OCI-LY1 (cell line): ENCODE results near the gene METTL8.

Source experiments
- H2AFZ ChIP-seq: fragments of 200-600 bp; sonication (generic), shearing (Covaris generic); 2 replicates; pipeline ENCODE4 v1.6.0; 2014; ENCODE audit warnings: antibody characterized with exemption, mild to moderate bottlenecking, low read length
- H3F3A ChIP-seq: fragments of 200-600 bp; sonication (generic), shearing (Covaris generic); 2 replicates; pipeline ENCODE4 v1.6.0; 2014; ENCODE audit warnings: mild to moderate bottlenecking, antibody characterized with exemption, low read length, moderate library complexity; ENCODE audit not compliant: insufficient read depth
- H3K27ac ChIP-seq: fragments of 200-600 bp; sonication (generic); 2 replicates; pipeline ENCODE4 v1.5.1; 2014; ENCODE audit warnings: low read length, mixed run types, mild to moderate bottlenecking, low read depth; ENCODE audit not compliant: poor library complexity, severe bottlenecking
- H3K27me3 ChIP-seq: fragments of 200-600 bp; sonication (generic); 2 replicates; pipeline ENCODE4 v1.6.0; 2014; ENCODE audit warnings: antibody characterized with exemption, mild to moderate bottlenecking, low read length, moderate library complexity; ENCODE audit not compliant: insufficient read depth
- H3K36me3 ChIP-seq: fragments of 200-600 bp; sonication (generic); 2 replicates; pipeline ENCODE4 v1.6.1; 2014; ENCODE audit warnings: mild to moderate bottlenecking, antibody characterized with exemption, low read length, moderate library complexity, mixed read lengths; ENCODE audit not compliant: insufficient read depth
- H3K4me1 ChIP-seq: fragments of 200-600 bp; sonication (generic); 2 replicates; pipeline ENCODE4 v1.5.1; 2014; ENCODE audit warnings: mild to moderate bottlenecking, low read length, moderate library complexity; ENCODE audit not compliant: insufficient read depth, severe bottlenecking
- H3K4me2 ChIP-seq: fragments of 200-600 bp; sonication (generic), shearing (Covaris generic); 2 replicates; pipeline ENCODE4 v1.6.1; 2014; ENCODE audit warnings: low read length
- H3K4me3 ChIP-seq: fragments of 200-600 bp; sonication (generic); 2 replicates; pipeline ENCODE4 v1.5.1; 2014; ENCODE audit warnings: low read length, low read depth, mild to moderate bottlenecking, mixed read lengths; ENCODE audit not compliant: poor library complexity, severe bottlenecking
- H3K79me2 ChIP-seq: fragments of 200-600 bp; shearing (Covaris generic); 2 replicates; pipeline ENCODE4 v1.6.1; 2016; ENCODE audit warnings: mixed run types, low read length, mixed read lengths; ENCODE audit not compliant: insufficient read depth
- H3K9ac ChIP-seq: fragments of 200-600 bp; sonication (generic), shearing (Covaris generic); 2 replicates; pipeline ENCODE4 v1.6.1; 2014; ENCODE audit warnings: mild to moderate bottlenecking, low read length, mixed read lengths
- H3K9me2 ChIP-seq: fragments of 200-600 bp; sonication (generic), shearing (Covaris generic); 2 replicates; pipeline ENCODE4 v1.6.1; 2014; ENCODE audit warnings: low read depth, mild to moderate bottlenecking, low read length, mixed read lengths
- H3K9me3 ChIP-seq: fragments of 200-600 bp; shearing (Covaris generic); 2 replicates; pipeline ENCODE4 v1.6.1; 2014; ENCODE audit warnings: low read length, mixed read lengths
- H4K20me1 ChIP-seq: fragments of 200-600 bp; sonication (generic), shearing (Covaris generic); 2 replicates; pipeline ENCODE4 v1.6.0; 2016; ENCODE audit warnings: mild to moderate bottlenecking, low read length; ENCODE audit not compliant: insufficient read depth
- CTCF ChIP-seq: fragments of 200-600 bp; sonication (generic), shearing (Covaris generic); IDR thresholded peaks from 2 replicates; pipeline ENCODE4 v1.5.1; 2017; ENCODE audit warnings: mild to moderate bottlenecking, antibody characterized with exemption, low read length, moderate library complexity, mixed read lengths
- EZH2 ChIP-seq: fragments of 200-600 bp; sonication (generic), shearing (Covaris generic); IDR thresholded peaks from 2 replicates; pipeline ENCODE4 v1.8.0; 2017; ENCODE audit warnings: borderline replicate concordance, mixed run types, mild to moderate bottlenecking, antibody characterized with exemption, low read length, moderate library complexity, mixed read lengths

Gene METTL8

GRCh38 chr2:171365778-171366177, 68.0 kb downstream of the METTL8 start:
- peaks cover 4% of the 10 kb centered on the region; the same call in 1 of the 2 replicates for H3K9me3 ChIP-seq
- TF ChIP-seq CTCF (no peak), EZH2 (no peak)
- H3K4me3 ChIP-seq, result no peak overlapping the region
- H3K36me3 ChIP-seq, result no peaks in the 10 kb centered on the region
- H3K27ac ChIP-seq, result no peak overlapping the region
- no peak overlapping the region for H2AFZ ChIP-seq
- H3K9ac ChIP-seq, result no peak overlapping the region
- H3K79me2 ChIP-seq, result no peaks in the 10 kb centered on the region
- peaks cover 12% of the 10 kb centered on the region for H3K4me1 ChIP-seq
- no peak overlapping the region for H3K4me2 ChIP-seq
- H3F3A ChIP-seq, result no peaks in the 10 kb centered on the region
- no peaks in the 10 kb centered on the region for H4K20me1 ChIP-seq
- H3K27me3 ChIP-seq, result no peaks in the 10 kb centered on the region
- no peaks in the 10 kb centered on the region for H3K9me2 ChIP-seq

- no peak overlapping the region for H3K4me3 ChIP-seq
- no peaks in the 10 kb centered on the region for H3K9me2 ChIP-seq
- H3K9ac ChIP-seq, result no peak overlapping the region
- no peaks in the 10 kb centered on the region for H3K27me3 ChIP-seq
- no peaks in the 10 kb centered on the region for H4K20me1 ChIP-seq
- H3K27ac ChIP-seq, result no peak overlapping the region
- H2AFZ ChIP-seq, result no peak overlapping the region
- H3K36me3 ChIP-seq, result no peaks in the 10 kb centered on the region
- H3K4me1 ChIP-seq, result peaks cover 12% of the 10 kb centered on the region
- no peak overlapping the region for H3K4me2 ChIP-seq
- TF ChIP-seq CTCF, result no peak
- no peak for TF ChIP-seq EZH2
- H3K79me2 ChIP-seq, result no peaks in the 10 kb centered on the region
- no peaks in the 10 kb centered on the region for H3F3A ChIP-seq
- peaks cover 4% of the 10 kb centered on the region; the same call in 1 of the 2 replicates for H3K9me3 ChIP-seq
These were observed 68.6 kb downstream of the METTL8 start for GRCh38 chr2:171365232-171365631.

GRCh38 chr2:171362396-171362795, 71.4 kb downstream of the METTL8 start:
- no peaks in the 10 kb centered on the region for H3K79me2 ChIP-seq
- H3K27me3 ChIP-seq, result no peaks in the 10 kb centered on the region
- no peak overlapping the region for H2AFZ ChIP-seq
- peaks cover 12% of the 10 kb centered on the region for H3K4me1 ChIP-seq
- H3K27ac ChIP-seq, result no peak overlapping the region
- no peak overlapping the region for H3K9ac ChIP-seq
- H3K36me3 ChIP-seq, result peaks cover 17% of the 10 kb centered on the region
- no peak overlapping the region for H3K4me3 ChIP-seq
- TF ChIP-seq EZH2, result no peak
- TF ChIP-seq CTCF, result no peak
- H3K4me2 ChIP-seq, result no peak overlapping the region
- no peaks in the 10 kb centered on the region for H3K9me2 ChIP-seq
- H3K9me3 ChIP-seq, result peaks cover 6% of the 10 kb centered on the region; the same call in 1 of the 2 replicates
- no peaks in the 10 kb centered on the region for H3F3A ChIP-seq
- H4K20me1 ChIP-seq, result no peaks in the 10 kb centered on the region
